Adrenal gland (tissue), 12 donors: ENCODE measurements around the gene TADA2B. TPM values are rescaled to one million over a fixed set of nuclear protein-coding genes. Genes with fewer than 3 reads are reported as not detected.

Experiments used
- DNase-seq, 7 donors: peaks; one replicate each; pipeline ENCODE4 v3.0.0-alpha.2; 2019 to 2020
- H3K27ac ChIP-seq, 5 donors: fragments of 200-600 bp; sonication (generic) in 4 of 5; 1 replicate in 3 of 5; 2 replicates in 2 of 5; pipeline versions ENCODE4 v1.5.1 to v1.8.0; 2016 to 2020; ENCODE audit warnings: mild to moderate bottlenecking in 1 of 5
- H3K27me3 ChIP-seq: fragments of 200-600 bp; 2 replicates; pipeline ENCODE4 v1.8.0; 2021
- H3K36me3 ChIP-seq, 2 donors: fragments of 200-600 bp; replicated peaks in 1 of 2; 1 replicate in 1 of 2; 2 replicates in 1 of 2; pipeline versions ENCODE4 v1.5.1 to v1.8.0; 2018 to 2022
- H3K4me1 ChIP-seq, 2 donors: fragments of 200-600 bp; replicated peaks in 1 of 2; 1 replicate in 1 of 2; 2 replicates in 1 of 2; pipeline versions ENCODE4 v1.5.1 to v1.8.0; 2018 to 2021
- H3K4me3 ChIP-seq, 4 donors: fragments of 200-600 bp; sonication (generic) in 3 of 4; one replicate each; pipeline ENCODE4 v1.5.1; 2016 to 2018
- H3K9me3 ChIP-seq, 3 donors: fragments of 200-600 bp; sonication (generic) in 1 of 3; replicated peaks in 1 of 3; 1 replicate in 2 of 3; 2 replicates in 1 of 3; pipeline versions ENCODE4 v1.5.1 to v1.8.0; 2016 to 2021
- POLR2A ChIP-seq, 2 donors: fragments of 450-650 bp; IDR thresholded peaks; one replicate each; pipeline ENCODE4 v1.6.1; 2017; ENCODE audit warnings: antibody characterized with exemption in 2 of 2, mild to moderate bottlenecking in 2 of 2, moderate library complexity in 1 of 2
- WGBS, 4 donors: extraction: QIAGEN DNeasy Blood & Tissue Kit in 2 of 4; methylation state at CpG; one replicate each; pipeline versions ENCODE4 v1.1.5 to v1.1.7; 2013 to 2017; 5-methylcytosine and 5-hydroxymethylcytosine counted together
- intact Hi-C, 2 donors: fragments of 100-400 bp; cut with DNase I; formaldehyde crosslinking; loops; one replicate each; pipeline versions ENCODE4 v1.14.1 to v1.15.0; 2022 to 2023
- polyA plus RNA-seq, 3 donors: library from polyadenylated mRNA; stranded (reverse); fragments of 200-250 nt in 2 of 3; fragments of 350-450 nt in 1 of 3; fragmentation: Illumina TruSeq in 1 of 3; extraction: RNeasy Lipid Tissue Mini Kit (QIAGEN cat#74804) in 1 of 3; gene quantifications; one replicate each; pipeline ENCODE4 v1.2.3, GENCODE V29; 2013 to 2014
- total RNA-seq, 9 donors: library from RNA; depleted of rRNA in 4 of 9; stranded (reverse); fragments of >200 nt in 4 of 9; fragments of 120-200 nt in 1 of 9; fragmentation: NEBNext Ultra II Directional in 1 of 9; extraction: Animal tissue kit (Norgen Biotek cat#: 25700) in 1 of 9; gene quantifications; one replicate each; pipeline versions ENCODE4 v1.1.0 to v1.2.4, GENCODE V29; 2013 to 2023
- TF ChIP-seq, protein P1 (sequence below), 6 experiments: fragments of 450-650 bp in 4 of 6; fragments of 200-600 bp in 2 of 6; sonication (generic) in 1 of 6; IDR thresholded peaks; 1 replicate in 5 of 6; 2 replicates in 1 of 6; pipeline versions ENCODE4 v1.5.1 to v1.8.0; 2016 to 2021; ENCODE audit warnings: antibody characterized with exemption in 6 of 6, mild to moderate bottlenecking in 2 of 6, moderate library complexity in 1 of 6
- donor health status: healthy with polysubstance abuse.
- donor health status: Bipolar disorder and iron deficiency.
- donor health status: DM: yes; HTN: yes; CAD: no.
- donor health status: DM: no; HTN: no; CAD: no.
- donor health status: DM: no; HTN: no; CAD: no.
- donor health status: DM: yes; HTN: yes; CAD: no.

TADA2B gene
- total and polyA plus RNA-seq, 12 donors = 13.3 to 60.8 (median 32.4) TPM

DNA sequence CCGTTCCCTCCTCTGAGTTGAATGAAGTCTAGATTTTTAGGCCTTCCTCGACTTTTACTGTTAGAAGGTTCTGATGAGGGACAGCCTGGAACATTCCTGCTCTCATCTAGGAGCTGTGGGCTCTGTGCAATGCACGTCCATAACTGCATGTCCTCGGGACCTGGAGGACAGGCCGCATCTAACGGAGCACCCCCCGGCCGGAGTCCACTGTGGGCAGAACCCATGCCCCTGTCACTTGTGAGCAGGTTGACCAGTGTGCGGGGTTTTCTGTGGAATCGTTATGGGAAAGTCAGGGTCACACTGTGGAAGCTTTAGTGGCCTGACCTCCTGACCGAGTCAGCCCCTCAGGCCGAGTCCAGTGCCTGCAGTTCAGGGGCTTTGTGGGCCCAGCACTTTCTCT is 19.3 kb upstream of the TADA2B start:
- Histone ChIP-seq H3K9me3 (no peaks in the 10 kb centered on the region), H3K36me3 (peaks cover 0 to 65% of the 10 kb centered on the region in 2 donors), H3K27me3 (no peaks in the 10 kb centered on the region), H3K4me1 (peaks cover 4 to 16% of the 10 kb centered on the region in 2 donors), H3K4me3 (no peak overlapping the region), H3K27ac (peak overlapping the region in 1 of 5 donors; percentile 87)
- TF ChIP-seq, protein P1, sequence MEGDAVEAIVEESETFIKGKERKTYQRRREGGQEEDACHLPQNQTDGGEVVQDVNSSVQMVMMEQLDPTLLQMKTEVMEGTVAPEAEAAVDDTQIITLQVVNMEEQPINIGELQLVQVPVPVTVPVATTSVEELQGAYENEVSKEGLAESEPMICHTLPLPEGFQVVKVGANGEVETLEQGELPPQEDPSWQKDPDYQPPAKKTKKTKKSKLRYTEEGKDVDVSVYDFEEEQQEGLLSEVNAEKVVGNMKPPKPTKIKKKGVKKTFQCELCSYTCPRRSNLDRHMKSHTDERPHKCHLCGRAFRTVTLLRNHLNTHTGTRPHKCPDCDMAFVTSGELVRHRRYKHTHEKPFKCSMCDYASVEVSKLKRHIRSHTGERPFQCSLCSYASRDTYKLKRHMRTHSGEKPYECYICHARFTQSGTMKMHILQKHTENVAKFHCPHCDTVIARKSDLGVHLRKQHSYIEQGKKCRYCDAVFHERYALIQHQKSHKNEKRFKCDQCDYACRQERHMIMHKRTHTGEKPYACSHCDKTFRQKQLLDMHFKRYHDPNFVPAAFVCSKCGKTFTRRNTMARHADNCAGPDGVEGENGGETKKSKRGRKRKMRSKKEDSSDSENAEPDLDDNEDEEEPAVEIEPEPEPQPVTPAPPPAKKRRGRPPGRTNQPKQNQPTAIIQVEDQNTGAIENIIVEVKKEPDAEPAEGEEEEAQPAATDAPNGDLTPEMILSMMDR (IDR thresholded peaks at IDR 0.05) = no peak
- TF ChIP-seq POLR2A (IDR thresholded peaks at IDR 0.05) = no peak
- WGBS, 4 donors = 86 to 100% (median 93%) methylated on average over 4 to 12 of the region's 12 CpGs
- intact Hi-C loops = no loop called here
- no peak for DNase-seq

DNA sequence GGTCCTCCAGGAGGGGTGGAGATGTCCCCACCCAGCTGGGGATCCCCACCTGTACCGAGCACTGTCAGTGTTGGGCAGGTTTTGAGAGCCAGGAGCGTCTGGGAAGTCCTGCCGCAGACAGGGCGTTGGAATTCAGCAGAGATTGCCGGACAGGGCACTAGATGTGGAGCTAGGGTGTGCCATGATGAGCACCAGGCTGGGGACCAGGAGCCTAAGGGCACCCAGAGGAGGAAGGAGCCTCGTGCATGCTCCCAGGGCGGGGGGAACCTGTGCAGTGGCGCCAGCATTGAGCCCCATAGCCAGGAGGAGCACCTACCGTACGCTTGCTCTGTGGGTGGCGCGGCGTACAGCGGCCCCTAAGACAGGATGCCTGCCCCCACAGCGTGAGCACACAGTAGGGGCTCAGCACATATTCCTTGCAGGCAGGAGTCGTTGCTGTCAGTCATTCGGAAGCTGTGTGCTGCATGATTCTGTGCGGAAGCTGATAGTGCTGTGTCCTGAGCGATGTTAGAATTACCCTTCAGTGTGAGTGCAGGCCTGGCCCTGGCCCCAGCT is 18.8 kb upstream of the TADA2B start:
- Histone ChIP-seq H3K9me3 (no peaks in the 10 kb centered on the region), H3K4me1 (peaks cover 4 to 16% of the 10 kb centered on the region in 2 donors), H3K27ac (no peak overlapping the region), H3K4me3 (no peak overlapping the region), H3K27me3 (no peaks in the 10 kb centered on the region), H3K36me3 (peaks cover 0 to 61% of the 10 kb centered on the region in 2 donors)
- no peak for DNase-seq
- no peak for TF ChIP-seq POLR2A (IDR thresholded peaks at IDR 0.05)
- TF ChIP-seq, protein P1 (IDR thresholded peaks at IDR 0.05) = no peak
- 94 to 96% (median 95%) methylated on average over 12 to 19 of the region's 19 CpGs for WGBS, 4 donors
- intact Hi-C loops = no loop called here

DNA sequence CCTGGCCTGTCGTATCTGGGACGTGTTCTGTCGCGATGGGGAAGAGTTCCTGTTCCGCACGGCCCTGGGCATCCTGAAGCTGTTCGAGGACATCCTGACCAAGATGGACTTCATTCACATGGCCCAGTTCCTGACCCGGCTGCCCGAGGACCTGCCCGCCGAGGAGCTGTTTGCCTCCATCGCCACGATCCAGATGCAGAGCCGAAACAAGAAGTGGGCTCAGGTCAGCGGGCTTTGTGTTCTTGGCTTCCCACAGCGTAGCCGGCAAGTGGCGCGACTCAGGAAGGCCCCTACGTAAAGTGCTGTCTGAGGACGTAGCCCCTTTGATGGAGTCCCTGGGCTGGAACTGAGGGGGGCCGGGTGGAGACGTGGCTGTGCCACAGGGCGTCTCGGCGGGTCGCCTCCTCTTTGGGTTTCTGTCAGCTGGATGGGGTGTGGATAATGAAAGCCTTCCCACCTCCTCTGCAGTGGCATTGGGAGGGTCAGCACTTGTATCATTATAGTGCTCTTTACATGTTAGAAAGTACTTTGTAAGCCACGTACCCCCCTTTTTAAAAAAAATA is 18.1 kb upstream of the TADA2B start:
- DNase-seq = no peak
- Histone ChIP-seq H3K4me1 (peaks cover 4 to 16% of the 10 kb centered on the region in 2 donors), H3K36me3 (peaks cover 0 to 66% of the 10 kb centered on the region in 2 donors), H3K9me3 (no peaks in the 10 kb centered on the region), H3K27me3 (no peaks in the 10 kb centered on the region), H3K4me3 (no peak overlapping the region), H3K27ac (no peak overlapping the region)
- TF ChIP-seq, protein P1 (IDR thresholded peaks at IDR 0.05) = no peak
- TF ChIP-seq POLR2A (IDR thresholded peaks at IDR 0.05) = no peak
- intact Hi-C loops = no loop called here
- 87 to 89% (median 88%) methylated on average over 26 to 28 of the region's 28 CpGs for WGBS, 4 donors

DNA sequence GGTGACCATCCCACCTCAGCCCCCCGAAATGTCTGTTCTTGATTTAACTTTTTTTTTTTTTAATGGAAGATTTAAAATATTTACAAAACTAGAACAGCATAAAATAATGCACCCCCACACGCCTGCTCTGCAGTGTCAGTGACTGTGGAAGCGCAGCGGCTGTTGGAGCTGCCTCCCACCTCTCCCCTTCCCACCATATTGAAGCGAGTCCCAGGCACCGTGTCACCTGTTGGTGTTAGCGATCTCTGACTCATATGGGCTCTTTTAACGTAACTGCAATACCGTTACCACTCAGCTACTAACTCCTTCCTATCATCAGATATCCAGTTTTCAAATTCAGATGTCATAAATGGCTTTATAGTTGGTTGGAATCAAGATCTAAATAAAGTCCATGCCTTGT is 17.1 kb upstream of the TADA2B start:
- TF ChIP-seq, protein P1 (IDR thresholded peaks at IDR 0.05) = no peak
- no peak for TF ChIP-seq POLR2A (IDR thresholded peaks at IDR 0.05)
- intact Hi-C loops = no loop called here
- no peak for DNase-seq
- H3K4me1 ChIP-seq = peaks cover 4 to 16% of the 10 kb centered on the region in 2 donors
- WGBS, 4 donors = 91 to 93% (median 93%) methylated on average over 9 of the region's 9 CpGs
- H3K9me3 ChIP-seq = no peaks in the 10 kb centered on the region
- no peak overlapping the region for H3K27ac ChIP-seq
- H3K36me3 ChIP-seq = peaks cover 0 to 71% of the 10 kb centered on the region in 2 donors
- no peak overlapping the region for H3K4me3 ChIP-seq
- H3K27me3 ChIP-seq = no peaks in the 10 kb centered on the region
